ENCODE measurements around the gene SLC8A3.

DNA sequence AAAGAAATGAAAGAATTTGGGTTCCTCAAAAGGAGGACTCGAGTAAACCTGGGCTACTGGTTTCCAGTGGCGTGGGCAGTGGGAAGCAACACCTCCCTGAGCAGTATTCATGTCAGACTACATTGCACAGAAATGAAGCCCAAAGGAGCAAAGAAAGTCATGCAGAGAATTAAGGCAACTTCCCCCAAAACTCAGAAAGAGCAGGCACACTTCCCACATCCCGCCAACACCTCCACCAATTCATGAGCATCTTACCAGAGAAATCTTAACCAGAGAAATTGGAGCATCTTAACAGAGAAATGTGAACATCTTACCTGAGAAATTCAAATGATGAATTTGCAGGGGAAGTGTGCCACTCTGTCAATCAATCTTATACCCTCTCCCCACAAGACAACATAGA, 36.7 kb downstream of the SLC8A3 start:
- TF ChIP-seq CTCF (IDR thresholded peaks at IDR 0.05 in 2 of 3, conservative IDR thresholded peaks at IDR 0.05 in 1 of 3; ENCODE audit: control insufficient read depth in 2 of 3, extremely low read depth in 1 of 3, insufficient read depth in 1 of 3, low read depth in 3 of 3, low read length in 3 of 3) (no peak), SIN3A (IDR thresholded peaks at IDR 0.05; ENCODE audit: low read depth, low read length) (no peak), GATAD2B (conservative IDR thresholded peaks at IDR 0.05; ENCODE audit: low read depth) (no peak), CBX3 (IDR thresholded peaks at IDR 0.05; ENCODE audit: borderline replicate concordance, low read depth) (no peak), JUNB (IDR thresholded peaks at IDR 0.05) (no peak), ZNF274 (IDR thresholded peaks at IDR 0.05; ENCODE audit: insufficient read depth, insufficient read length) (no peak), JUND (IDR thresholded peaks at IDR 0.05; ENCODE audit: low read depth, low read length) (no peak), NR2C2 (IDR thresholded peaks at IDR 0.05; ENCODE audit: borderline replicate concordance, control insufficient read depth, insufficient read length, low read depth) (no peak)
- TF ChIP-seq, protein P1, sequence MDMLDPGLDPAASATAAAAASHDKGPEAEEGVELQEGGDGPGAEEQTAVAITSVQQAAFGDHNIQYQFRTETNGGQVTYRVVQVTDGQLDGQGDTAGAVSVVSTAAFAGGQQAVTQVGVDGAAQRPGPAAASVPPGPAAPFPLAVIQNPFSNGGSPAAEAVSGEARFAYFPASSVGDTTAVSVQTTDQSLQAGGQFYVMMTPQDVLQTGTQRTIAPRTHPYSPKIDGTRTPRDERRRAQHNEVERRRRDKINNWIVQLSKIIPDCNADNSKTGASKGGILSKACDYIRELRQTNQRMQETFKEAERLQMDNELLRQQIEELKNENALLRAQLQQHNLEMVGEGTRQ (IDR thresholded peaks at IDR 0.05; ENCODE audit: borderline replicate concordance, low read depth, low read length), result no peak
